ENCODE results near the gene MAST4.
A peak's percentile ranks its signal among the peaks of the same experiment; 100 is the strongest.

MAST4 gene

GRCh38 chr5:67111779-67112178, 515.6 kb downstream of the MAST4 start:
- Histone ChIP-seq H3K4me1 (ENCODE audit: control insufficient read depth, insufficient read depth, low read length) (0 out of 2 replicates have a peak, but pooled peaks cover 3% of the 10 kb centered on the region), H3K4me3 (ENCODE audit: low read depth, low read length) (no peak overlapping the region), H3K9me3 (ENCODE audit: control insufficient read depth, insufficient read depth, low read depth, low read length) (no peaks in the 10 kb centered on the region), H3K27ac (ENCODE audit: extremely low read depth, low read depth, low read length) (no peak overlapping the region), H3K36me3 (ENCODE audit: control insufficient read depth in 2 of 2, insufficient read depth in 1 of 2, low read length in 2 of 2) (peaks cover 0 to 3% of the 10 kb centered on the region in 2 experiments)
- no peak for TF ChIP-seq ZNF623 (tag by site-specific recombination; IDR thresholded peaks at IDR 0.05)
- no peak for TF ChIP-seq ZNF324 (tag by site-specific recombination; IDR thresholded peaks at IDR 0.05)
- TF ChIP-seq KLF7 (tag by site-specific recombination; IDR thresholded peaks at IDR 0.05; ENCODE audit: borderline replicate concordance): no peak
- TF ChIP-seq ZNF214 (tag by site-specific recombination; IDR thresholded peaks at IDR 0.05; ENCODE audit: borderline replicate concordance): no peak
- TF ChIP-seq ZNF561 (tag by site-specific recombination; IDR thresholded peaks at IDR 0.05; ENCODE audit: borderline replicate concordance): no peak
- no peak for TF ChIP-seq ZNF658 (tag by site-specific recombination; IDR thresholded peaks at IDR 0.05)
- no peak for TF ChIP-seq ZXDB (tag by site-specific recombination; IDR thresholded peaks at IDR 0.05)
- TF ChIP-seq, protein P1, sequence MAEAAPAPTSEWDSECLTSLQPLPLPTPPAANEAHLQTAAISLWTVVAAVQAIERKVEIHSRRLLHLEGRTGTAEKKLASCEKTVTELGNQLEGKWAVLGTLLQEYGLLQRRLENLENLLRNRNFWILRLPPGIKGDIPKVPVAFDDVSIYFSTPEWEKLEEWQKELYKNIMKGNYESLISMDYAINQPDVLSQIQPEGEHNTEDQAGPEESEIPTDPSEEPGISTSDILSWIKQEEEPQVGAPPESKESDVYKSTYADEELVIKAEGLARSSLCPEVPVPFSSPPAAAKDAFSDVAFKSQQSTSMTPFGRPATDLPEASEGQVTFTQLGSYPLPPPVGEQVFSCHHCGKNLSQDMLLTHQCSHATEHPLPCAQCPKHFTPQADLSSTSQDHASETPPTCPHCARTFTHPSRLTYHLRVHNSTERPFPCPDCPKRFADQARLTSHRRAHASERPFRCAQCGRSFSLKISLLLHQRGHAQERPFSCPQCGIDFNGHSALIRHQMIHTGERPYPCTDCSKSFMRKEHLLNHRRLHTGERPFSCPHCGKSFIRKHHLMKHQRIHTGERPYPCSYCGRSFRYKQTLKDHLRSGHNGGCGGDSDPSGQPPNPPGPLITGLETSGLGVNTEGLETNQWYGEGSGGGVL (tag by site-specific recombination; IDR thresholded peaks at IDR 0.05): no peak
- TF ChIP-seq KLF1 (tag by site-specific recombination; IDR thresholded peaks at IDR 0.05): no peak
- ChIA-PET POLR2A (no interaction called here), CTCF (no interaction called here)

GRCh38 chr5:67115246-67115645, 519.1 kb downstream of the MAST4 start:
- TF ChIP-seq ZNF658 (tag by site-specific recombination; IDR thresholded peaks at IDR 0.05) (no peak), ZBTB1 (tag by site-specific recombination; IDR thresholded peaks at IDR 0.05) (no peak), ZNF670 (tag by site-specific recombination; IDR thresholded peaks at IDR 0.05; ENCODE audit: low read depth) (no peak)
- TF ChIP-seq, protein P2, sequence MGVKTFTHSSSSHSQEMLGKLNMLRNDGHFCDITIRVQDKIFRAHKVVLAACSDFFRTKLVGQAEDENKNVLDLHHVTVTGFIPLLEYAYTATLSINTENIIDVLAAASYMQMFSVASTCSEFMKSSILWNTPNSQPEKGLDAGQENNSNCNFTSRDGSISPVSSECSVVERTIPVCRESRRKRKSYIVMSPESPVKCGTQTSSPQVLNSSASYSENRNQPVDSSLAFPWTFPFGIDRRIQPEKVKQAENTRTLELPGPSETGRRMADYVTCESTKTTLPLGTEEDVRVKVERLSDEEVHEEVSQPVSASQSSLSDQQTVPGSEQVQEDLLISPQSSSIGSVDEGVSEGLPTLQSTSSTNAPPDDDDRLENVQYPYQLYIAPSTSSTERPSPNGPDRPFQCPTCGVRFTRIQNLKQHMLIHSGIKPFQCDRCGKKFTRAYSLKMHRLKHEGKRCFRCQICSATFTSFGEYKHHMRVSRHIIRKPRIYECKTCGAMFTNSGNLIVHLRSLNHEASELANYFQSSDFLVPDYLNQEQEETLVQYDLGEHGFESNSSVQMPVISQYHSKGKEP (tag by site-specific recombination; IDR thresholded peaks at IDR 0.05): peak; percentile 15; the same call in 1 of the 2 replicates
- POLR2A ChIA-PET: no interaction called here
- H3K4me3 ChIP-seq (ENCODE audit: low read depth, low read length): no peak overlapping the region
- no peak overlapping the region for H3K27ac ChIP-seq (ENCODE audit: extremely low read depth, low read depth, low read length)
- no peaks in the 10 kb centered on the region for H3K9me3 ChIP-seq (ENCODE audit: control insufficient read depth, insufficient read depth, low read depth, low read length)
- H3K4me1 ChIP-seq (ENCODE audit: control insufficient read depth, insufficient read depth, low read length): 0 out of 2 replicates have a peak, but pooled peaks cover 3% of the 10 kb centered on the region
- peaks cover 0 to 3% of the 10 kb centered on the region in 2 experiments; a peak in 2 of 3 replicates for H3K36me3 ChIP-seq (ENCODE audit: control insufficient read depth in 2 of 2, insufficient read depth in 1 of 2, low read length in 2 of 2)
- CTCF ChIA-PET: no interaction called here

- Histone ChIP-seq H3K9me3 (ENCODE audit: control insufficient read depth, insufficient read depth, low read depth, low read length) (no peaks in the 10 kb centered on the region), H3K36me3 (ENCODE audit: control insufficient read depth in 2 of 2, insufficient read depth in 1 of 2, low read length in 2 of 2) (peaks cover 0 to 3% of the 10 kb centered on the region in 2 experiments; a peak in 2 of 3 replicates), H3K4me3 (ENCODE audit: low read depth, low read length) (no peak overlapping the region), H3K4me1 (ENCODE audit: control insufficient read depth, insufficient read depth, low read length) (0 out of 2 replicates have a peak, but pooled peaks cover 3% of the 10 kb centered on the region), H3K27ac (ENCODE audit: extremely low read depth, low read depth, low read length) (no peak overlapping the region)
- TF ChIP-seq, protein P3, sequence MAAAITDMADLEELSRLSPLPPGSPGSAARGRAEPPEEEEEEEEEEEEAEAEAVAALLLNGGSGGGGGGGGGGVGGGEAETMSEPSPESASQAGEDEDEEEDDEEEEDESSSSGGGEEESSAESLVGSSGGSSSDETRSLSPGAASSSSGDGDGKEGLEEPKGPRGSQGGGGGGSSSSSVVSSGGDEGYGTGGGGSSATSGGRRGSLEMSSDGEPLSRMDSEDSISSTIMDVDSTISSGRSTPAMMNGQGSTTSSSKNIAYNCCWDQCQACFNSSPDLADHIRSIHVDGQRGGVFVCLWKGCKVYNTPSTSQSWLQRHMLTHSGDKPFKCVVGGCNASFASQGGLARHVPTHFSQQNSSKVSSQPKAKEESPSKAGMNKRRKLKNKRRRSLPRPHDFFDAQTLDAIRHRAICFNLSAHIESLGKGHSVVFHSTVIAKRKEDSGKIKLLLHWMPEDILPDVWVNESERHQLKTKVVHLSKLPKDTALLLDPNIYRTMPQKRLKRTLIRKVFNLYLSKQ (tag by site-specific recombination; IDR thresholded peaks at IDR 0.05; ENCODE audit: borderline replicate concordance): no peak
- TF ChIP-seq ZNF623 (tag by site-specific recombination; IDR thresholded peaks at IDR 0.05) (no peak), ZNF266 (tag by site-specific recombination; IDR thresholded peaks at IDR 0.05; ENCODE audit: low read depth) (no peak), TSHZ1 (tag by site-specific recombination; IDR thresholded peaks at IDR 0.05; ENCODE audit: borderline replicate concordance) (no peak), ZNF571 (tag by site-specific recombination; IDR thresholded peaks at IDR 0.05) (no peak), ZNF530 (tag by site-specific recombination; IDR thresholded peaks at IDR 0.05; ENCODE audit: low read depth) (no peak), ZBTB7A (tag by site-specific recombination; IDR thresholded peaks at IDR 0.05; ENCODE audit: low read depth) (no peak), ZNF658 (tag by site-specific recombination; IDR thresholded peaks at IDR 0.05) (no peak), ZFP69B (tag by site-specific recombination; IDR thresholded peaks at IDR 0.05) (no peak)
- ChIA-PET POLR2A (no interaction called here), CTCF (no interaction called here)
Observed at GRCh38 chr5:67115817-67116216, 519.6 kb downstream of the MAST4 start.
